Nephron progenitor cell (in vitro differentiated cells): Measurements from ENCODE around the gene DBNDD1.

Experiments
- DNase-seq: peaks from one replicate; pipeline ENCODE4 v3.0.0; 2021
- H3K27ac Mint-ChIP-seq: 2 replicates; pipeline ENCODE4 v1.8.0; 2021; ENCODE audit warnings: mild to moderate bottlenecking, moderate library complexity, mixed read lengths
- H3K27me3 Mint-ChIP-seq: 2 replicates; pipeline ENCODE4 v1.8.0; 2021; ENCODE audit warnings: mild to moderate bottlenecking, low read depth, mixed read lengths; ENCODE audit not compliant: poor library complexity
- H3K36me3 Mint-ChIP-seq: 2 replicates; pipeline ENCODE4 v1.8.0; 2021; ENCODE audit warnings: low read depth, mixed read lengths
- H3K4me1 Mint-ChIP-seq: 2 replicates; pipeline ENCODE4 v1.8.0; 2021; ENCODE audit warnings: mixed read lengths
- H3K4me3 Mint-ChIP-seq: 2 replicates; pipeline ENCODE4 v1.8.0; 2021; ENCODE audit warnings: mild to moderate bottlenecking, moderate library complexity, mixed read lengths
- H3K9me3 Mint-ChIP-seq: 2 replicates; pipeline ENCODE4 v1.8.0; 2021; ENCODE audit warnings: mild to moderate bottlenecking, moderate library complexity, mixed read lengths
- CTCF ChIP-seq: fragments of 200-600 bp; sonication (generic); IDR thresholded peaks from 2 replicates; pipeline ENCODE4 v1.5.0; 2021; ENCODE audit warnings: antibody characterized with exemption

DBNDD1 gene

GRCh38 chr16:89955001-89955685, 64.1 kb downstream of the DBNDD1 start:
- H3K27ac Mint-ChIP-seq: no peak overlapping the region
- TF ChIP-seq CTCF: no peak
- H3K9me3 Mint-ChIP-seq: no peaks in the 10 kb centered on the region
- H3K27me3 Mint-ChIP-seq: no peaks in the 10 kb centered on the region
- peaks cover 15% of the 10 kb centered on the region for H3K4me1 Mint-ChIP-seq
- H3K36me3 Mint-ChIP-seq: peaks cover 26% of the 10 kb centered on the region
- H3K4me3 Mint-ChIP-seq: no peak overlapping the region
- no peak for DNase-seq
